Astrocyte of the cerebellum (primary cell): ENCODE results near the gene ZIC1.

Experiments used
- DNase-seq: peaks from one replicate; pipeline ENCODE4 v3.0.0-alpha.2; 2011; ENCODE audit warnings: low read depth
- H3K4me3 ChIP-seq: 2 replicates; pipeline ENCODE4 v1.5.1; 2011; ENCODE audit warnings: mild to moderate bottlenecking, low read depth, low read length, moderate library complexity
- CTCF ChIP-seq: IDR thresholded peaks from 2 replicates; pipeline ENCODE4 v1.5.1; 2012; ENCODE audit warnings: low read length, low read depth, moderate library complexity, mild to moderate bottlenecking; ENCODE audit errors: missing control alignments
- in situ Hi-C: cut with HindIII; loops from 2 replicates; pipeline ENCODE4 v1.10.0; 2017; ENCODE audit warnings: low sequenced_read_pairs

ZIC1 gene

GRCh38 chr3:147408188-147409100 lies 721 bp upstream of the ZIC1 start:
- no peak for DNase-seq
- in situ Hi-C loops = loop anchor here (10.0 kb wide), 1 partner anchor 206 kb away; no protein-coding TSS in a partner anchor
- H3K4me3 ChIP-seq = peak overlapping the region; percentile 96
- TF ChIP-seq CTCF = no peak

- no peak for TF ChIP-seq CTCF
- peak overlapping the region; percentile 96 for H3K4me3 ChIP-seq
- in situ Hi-C loops = no loop called here
- no peak for DNase-seq
Measured at GRCh38 chr3:147410116-147410525, 956 bp downstream of the ZIC1 start.

GRCh38 chr3:147410526-147411237 lies 1.5 kb downstream of the ZIC1 start:
- no peak for DNase-seq
- peak overlapping the region; percentile 96 for H3K4me3 ChIP-seq
- no peak for TF ChIP-seq CTCF
- in situ Hi-C loops = no loop called here

- in situ Hi-C loops = no loop called here
- no peak for TF ChIP-seq CTCF
- no peak for DNase-seq
- H3K4me3 ChIP-seq = peak overlapping the region; percentile 96
Measured at GRCh38 chr3:147411238-147411814, 2.2 kb downstream of the ZIC1 start.

GRCh38 chr3:147411815-147412241 lies 2.7 kb downstream of the ZIC1 start:
- TF ChIP-seq CTCF = no peak
- in situ Hi-C loops = no loop called here
- H3K4me3 ChIP-seq = peak overlapping the region; percentile 96
- no peak for DNase-seq

- TF ChIP-seq CTCF = no peak
- no peak for DNase-seq
- peak overlapping the region; percentile 96 for H3K4me3 ChIP-seq
- in situ Hi-C loops = no loop called here
Measured at GRCh38 chr3:147412261-147412916, 3.2 kb downstream of the ZIC1 start.
